ENCODE data around the gene EDDM3A. TPM values are rescaled to one million over a fixed set of nuclear protein-coding genes. Genes with fewer than 3 reads are reported as not detected.
A peak's percentile ranks its signal among the peaks of the same experiment; 100 is the strongest.
"Not testable (repeated sequence)": the region's sequence is repeated elsewhere in the genome, so short reads cannot be mapped to it uniquely, and the experiment has no call there.

Gene EDDM3A
- not detected for total RNA-seq
- polyA plus RNA-seq, result not detected

- peaks cover 7 to 15% of the 10 kb centered on the region in 2 donors for H3K27me3 Mint-ChIP-seq
- DNase-seq, result no peak
- intact Hi-C loops (cut with micrococcal nuclease), result no loop called here
- H3K27ac Mint-ChIP-seq, result no peak within 1 kb of the TSS
- CTCF ChIA-PET (ENCODE audit: partially characterized antibody), result interaction anchor here (1.0 kb wide), 1 partner anchor 13 kb away, joined by 3 read pairs; no protein-coding TSS in a partner anchor
- no peak within 1 kb of the TSS for H3K4me3 Mint-ChIP-seq
- no peaks in the 10 kb centered on the region for H3K36me3 Mint-ChIP-seq
- no peak within 1 kb of the TSS for H3K27ac ChIP-seq (ENCODE audit: low read depth, low read length)
- POLR2A ChIA-PET (ENCODE audit: partially characterized antibody), result no interaction called here
- H3K9me3 Mint-ChIP-seq, result peaks cover 0 to 4% (median 0%) of the 10 kb centered on the region in 8 donors
- H3K36me3 ChIP-seq (ENCODE audit: insufficient read depth, low read length), result no peaks in the 10 kb centered on the region
- H3K4me1 ChIP-seq (ENCODE audit: insufficient read depth, low read length), result no peaks in the 10 kb centered on the region
- no peaks in the 10 kb centered on the region for H3K4me1 Mint-ChIP-seq
- H3K4me3 ChIP-seq (ENCODE audit: low read length in 2 of 2), result no peak within 1 kb of the TSS
- no peaks in the 10 kb centered on the region for H3K9me3 ChIP-seq (ENCODE audit: control insufficient read depth in 1 of 2, low read length in 2 of 2)
- no peaks in the 10 kb centered on the region for H3K27me3 ChIP-seq (ENCODE audit: insufficient read depth, low read length)
Observed at GRCh38 chr14:20745571-20746358, at the start of gene EDDM3A. Gene EDDM3A, plus strand, starts transcription at chr14:20745887. Its CDS starts 1,694 bp downstream, at chr14:20747581.

- peak overlapping the region in 1 of 7 donors; percentile 12 for H3K27ac Mint-ChIP-seq
- DNase-seq, result no peak
- POLR2A ChIA-PET (ENCODE audit: partially characterized antibody), result interaction anchor here (1.0 to 1.3 kb wide), 2 partner anchors 16 to 177 kb away, joined by 3 read pairs; no protein-coding TSS in a partner anchor
- Histone ChIP-seq H3K36me3 (ENCODE audit: insufficient read depth, low read length) (no peaks in the 10 kb centered on the region), H3K27me3 (ENCODE audit: insufficient read depth, low read length) (no peaks in the 10 kb centered on the region), H3K4me1 (ENCODE audit: insufficient read depth, low read length) (no peaks in the 10 kb centered on the region), H3K9me3 (ENCODE audit: control insufficient read depth in 1 of 2, low read length in 2 of 2) (no peaks in the 10 kb centered on the region), H3K27ac (ENCODE audit: low read depth, low read length) (no peak overlapping the region), H3K4me3 (ENCODE audit: low read length in 2 of 2) (no peak overlapping the region)
- H3K27me3 Mint-ChIP-seq, result no peaks in the 10 kb centered on the region
- intact Hi-C loops (cut with micrococcal nuclease), result loop anchor here (1.0 kb wide), 3 partner anchors 159 to 275 kb away; no protein-coding TSS in a partner anchor
- H3K9me3 Mint-ChIP-seq, result no peaks in the 10 kb centered on the region
- no peaks in the 10 kb centered on the region for H3K4me1 Mint-ChIP-seq
- H3K36me3 Mint-ChIP-seq, result no peaks in the 10 kb centered on the region
- CTCF ChIA-PET (ENCODE audit: partially characterized antibody), result interaction anchor here (0.7 to 21.1 kb wide), 20 partner anchors 13 to 275 kb away, joined by 3 to 349 read pairs (median 4); partner anchors contain the start of gene RNASE4
- H3K4me3 Mint-ChIP-seq, result no peak overlapping the region
Observed at GRCh38 chr14:20696764-20697163, 48.9 kb upstream of the EDDM3A start.

GRCh38 chr14:20697273-20698017, 48.2 kb upstream of the EDDM3A start:
- Mint-ChIP-seq H3K27me3 (no peaks in the 10 kb centered on the region), H3K27ac (no peak overlapping the region), H3K36me3 (no peaks in the 10 kb centered on the region), H3K4me1 (no peaks in the 10 kb centered on the region), H3K9me3 (no peaks in the 10 kb centered on the region), H3K4me3 (no peak overlapping the region)
- Histone ChIP-seq H3K27me3 (ENCODE audit: insufficient read depth, low read length) (no peaks in the 10 kb centered on the region), H3K27ac (ENCODE audit: low read depth, low read length) (no peak overlapping the region), H3K9me3 (ENCODE audit: control insufficient read depth in 1 of 2, low read length in 2 of 2) (no peaks in the 10 kb centered on the region), H3K4me1 (ENCODE audit: insufficient read depth, low read length) (no peaks in the 10 kb centered on the region), H3K36me3 (ENCODE audit: insufficient read depth, low read length) (no peaks in the 10 kb centered on the region), H3K4me3 (ENCODE audit: low read length in 2 of 2) (no peak overlapping the region)
- DNase-seq, result peak; percentile 55 to 65 (median 60)
- intact Hi-C loops (cut with micrococcal nuclease), result loop anchor here (1.0 kb wide), 3 partner anchors 158 to 274 kb away; no protein-coding TSS in a partner anchor
- ChIA-PET POLR2A (ENCODE audit: partially characterized antibody) (interaction anchor here (1.0 kb wide), 1 partner anchor 176 kb away, joined by 3 read pairs; no protein-coding TSS in a partner anchor), CTCF (ENCODE audit: partially characterized antibody) (interaction anchor here (0.7 to 21.1 kb wide), 20 partner anchors 10 to 274 kb away, joined by 3 to 349 read pairs (median 4); partner anchors contain the start of gene RNASE4)

GRCh38 chr14:20698018-20698329, 47.7 kb upstream of the EDDM3A start:
- Mint-ChIP-seq H3K4me1 (no peaks in the 10 kb centered on the region), H3K4me3 (no peak overlapping the region), H3K27ac (no peak overlapping the region), H3K9me3 (no peaks in the 10 kb centered on the region), H3K27me3 (no peaks in the 10 kb centered on the region), H3K36me3 (no peaks in the 10 kb centered on the region)
- H3K9me3 ChIP-seq (ENCODE audit: control insufficient read depth in 1 of 2, low read length in 2 of 2), result no peaks in the 10 kb centered on the region
- POLR2A ChIA-PET (ENCODE audit: partially characterized antibody), result no interaction called here
- no peak overlapping the region for H3K27ac ChIP-seq (ENCODE audit: low read depth, low read length)
- intact Hi-C loops (cut with micrococcal nuclease), result no loop called here
- no peak overlapping the region for H3K4me3 ChIP-seq (ENCODE audit: low read length in 2 of 2)
- H3K27me3 ChIP-seq (ENCODE audit: insufficient read depth, low read length), result no peaks in the 10 kb centered on the region
- no peaks in the 10 kb centered on the region for H3K36me3 ChIP-seq (ENCODE audit: insufficient read depth, low read length)
- CTCF ChIA-PET (ENCODE audit: partially characterized antibody), result interaction anchor here (0.8 to 21.1 kb wide), 11 partner anchors 10 to 274 kb away, joined by 3 to 349 read pairs (median 10); partner anchors contain the start of gene RNASE4
- no peaks in the 10 kb centered on the region for H3K4me1 ChIP-seq (ENCODE audit: insufficient read depth, low read length)
- no peak for DNase-seq

GRCh38 chr14:20698934-20699333, 46.8 kb upstream of the EDDM3A start:
- no peaks in the 10 kb centered on the region for H3K9me3 ChIP-seq (ENCODE audit: control insufficient read depth in 1 of 2, low read length in 2 of 2)
- DNase-seq, result no peak
- Mint-ChIP-seq H3K27me3 (no peaks in the 10 kb centered on the region), H3K36me3 (no peaks in the 10 kb centered on the region), H3K27ac (no peak overlapping the region), H3K4me1 (no peaks in the 10 kb centered on the region), H3K9me3 (no peaks in the 10 kb centered on the region), H3K4me3 (no peak overlapping the region)
- intact Hi-C loops (cut with micrococcal nuclease), result no loop called here
- CTCF ChIA-PET (ENCODE audit: partially characterized antibody), result interaction anchor here (0.8 to 21.1 kb wide), 8 partner anchors 12 to 273 kb away, joined by 3 to 349 read pairs (median 30); partner anchors contain the start of gene RNASE4
- no peak overlapping the region for H3K27ac ChIP-seq (ENCODE audit: low read depth, low read length)
- H3K4me1 ChIP-seq (ENCODE audit: insufficient read depth, low read length), result no peaks in the 10 kb centered on the region
- no peaks in the 10 kb centered on the region for H3K27me3 ChIP-seq (ENCODE audit: insufficient read depth, low read length)
- H3K36me3 ChIP-seq (ENCODE audit: insufficient read depth, low read length), result no peaks in the 10 kb centered on the region
- POLR2A ChIA-PET (ENCODE audit: partially characterized antibody), result no interaction called here
- H3K4me3 ChIP-seq (ENCODE audit: low read length in 2 of 2), result no peak overlapping the region

- DNase-seq, result no peak
- Mint-ChIP-seq H3K4me3 (no peak overlapping the region), H3K27ac (no peak overlapping the region), H3K27me3 (no peaks in the 10 kb centered on the region), H3K9me3 (no peaks in the 10 kb centered on the region), H3K36me3 (no peaks in the 10 kb centered on the region), H3K4me1 (no peaks in the 10 kb centered on the region)
- ChIA-PET CTCF (ENCODE audit: partially characterized antibody) (interaction anchor here (0.6 to 1.9 kb wide), 11 partner anchors 8 to 722 kb away, joined by 3 to 17 read pairs (median 5); no protein-coding TSS in a partner anchor), POLR2A (ENCODE audit: partially characterized antibody) (no interaction called here)
- Histone ChIP-seq H3K27me3 (ENCODE audit: insufficient read depth, low read length) (no peaks in the 10 kb centered on the region), H3K4me1 (ENCODE audit: insufficient read depth, low read length) (no peaks in the 10 kb centered on the region), H3K36me3 (ENCODE audit: insufficient read depth, low read length) (no peaks in the 10 kb centered on the region), H3K4me3 (ENCODE audit: low read length in 2 of 2) (no peak overlapping the region), H3K27ac (ENCODE audit: low read depth, low read length) (no peak overlapping the region), H3K9me3 (ENCODE audit: control insufficient read depth in 1 of 2, low read length in 2 of 2) (no peaks in the 10 kb centered on the region)
- intact Hi-C loops (cut with micrococcal nuclease), result no loop called here
Observed at GRCh38 chr14:20699931-20700330, 45.8 kb upstream of the EDDM3A start.

GRCh38 chr14:20700965-20701364, 44.7 kb upstream of the EDDM3A start:
- H3K36me3 ChIP-seq (ENCODE audit: insufficient read depth, low read length); intact Hi-C loops (cut with micrococcal nuclease); DNase-seq; H3K27ac Mint-ChIP-seq; H3K4me1 ChIP-seq (ENCODE audit: insufficient read depth, low read length); H3K27me3 Mint-ChIP-seq; H3K27me3 ChIP-seq (ENCODE audit: insufficient read depth, low read length); H3K9me3 Mint-ChIP-seq; H3K4me3 ChIP-seq (ENCODE audit: low read length in 2 of 2); POLR2A ChIA-PET (ENCODE audit: partially characterized antibody); H3K27ac ChIP-seq (ENCODE audit: low read depth, low read length); H3K36me3 Mint-ChIP-seq; H3K4me1 Mint-ChIP-seq; H3K4me3 Mint-ChIP-seq; H3K9me3 ChIP-seq (ENCODE audit: control insufficient read depth in 1 of 2, low read length in 2 of 2): not testable (repeated sequence)
- CTCF ChIA-PET (ENCODE audit: partially characterized antibody), result interaction anchor here (1.1 to 1.9 kb wide), 5 partner anchors 44 to 270 kb away, joined by 3 to 17 read pairs (median 6); no protein-coding TSS in a partner anchor

Data from CD4-positive, alpha-beta memory T cell (primary cell).